H1 (cell line): Measurements from ENCODE around the gene WNT9B. TPM values are rescaled to one million over a fixed set of nuclear protein-coding genes. Genes with fewer than 3 reads are reported as not detected.

Experiments used
- CTCF ChIA-PET: fragments of 300-600 bp; sonication (Branson Sonifier 250); formaldehyde crosslinking; loops from one replicate; lab custom pipeline; 2021; ENCODE audit not compliant: partially characterized antibody; lab: Charles Lee
- POLR2A ChIA-PET: fragments of 300-600 bp; sonication (Branson Sonifier 250); formaldehyde crosslinking; loops from one replicate; lab custom pipeline; 2021; ENCODE audit warnings: inconsistent platforms; ENCODE audit not compliant: partially characterized antibody; lab: Charles Lee
- DNase-seq, 2 experiments: peaks; one replicate each; pipeline versions ENCODE4 v3.0.0 to v3.0.0-alpha.2; 2010 to 2022; ENCODE audit warnings: low spot score in 2 of 2, low read depth in 1 of 2, mixed read lengths in 1 of 2
- FAIRE-seq: peaks from 2 replicates; lab custom pipeline; 2011; peaks lifted over from hg19 to GRCh38; lab: Jason Lieb, UNC
- H2AFZ ChIP-seq: 2 replicates; pipeline ENCODE4 v1.8.1; 2012; ENCODE audit warnings: low read length, inconsistent platforms
- H2AK5ac ChIP-seq: 2 replicates; pipeline ENCODE4 v1.6.1; 2013; ENCODE audit warnings: low read depth, low read length
- H2BK120ac ChIP-seq: replicated peaks from 2 replicates; pipeline ENCODE3; 2013; ENCODE audit warnings: low read depth, low read length, inconsistent platforms
- H2BK12ac ChIP-seq: 2 replicates; pipeline ENCODE4 v1.6.1; 2013; ENCODE audit warnings: low read depth, low read length
- H2BK15ac ChIP-seq: 2 replicates; pipeline ENCODE4 v1.6.1; 2013; ENCODE audit warnings: low read length
- H2BK20ac ChIP-seq: 2 replicates; pipeline ENCODE4 v1.6.1; 2013; ENCODE audit warnings: low read length
- H2BK5ac ChIP-seq: 2 replicates; pipeline ENCODE4 v1.6.1; 2013; ENCODE audit warnings: low read depth, low read length
- H3K14ac ChIP-seq: 2 replicates; pipeline ENCODE4 v1.6.1; 2013; ENCODE audit warnings: inconsistent platforms; ENCODE audit not compliant: insufficient read length
- H3K18ac ChIP-seq: 2 replicates; pipeline ENCODE4 v1.6.1; 2013; ENCODE audit warnings: low read length; ENCODE audit errors: extremely low read depth
- H3K23ac ChIP-seq: 2 replicates; pipeline ENCODE4 v1.6.1; 2013; ENCODE audit warnings: inconsistent platforms; ENCODE audit not compliant: insufficient read length
- H3K23me2 ChIP-seq: 2 replicates; pipeline ENCODE4 v1.6.1; 2013; ENCODE audit warnings: low read depth, low read length
- H3K27ac ChIP-seq: 2 replicates; pipeline ENCODE4 v1.6.1; 2011; ENCODE audit warnings: low read depth, low read length, inconsistent platforms
- H3K27me3 ChIP-seq, 4 experiments: replicated peaks in 1 of 4; 1 replicate in 1 of 4; 2 replicates in 3 of 4; pipeline versions ENCODE4 v1.6.1 to v1.8.1; 2011 to 2013; ENCODE audit warnings: low read length in 3 of 4, mild to moderate bottlenecking in 3 of 4, inconsistent platforms in 2 of 4, mixed read lengths in 2 of 4, moderate library complexity in 1 of 4; ENCODE audit not compliant: control insufficient read depth in 3 of 4, insufficient read depth in 3 of 4; ENCODE audit errors: extremely low read depth in 1 of 4
- H3K36me3 ChIP-seq, 4 experiments: 2 replicates each; pipeline versions ENCODE4 v1.6.1 to v1.8.1; 2011 to 2013; ENCODE audit warnings: mild to moderate bottlenecking in 4 of 4, low read length in 3 of 4, moderate library complexity in 2 of 4, control low read depth in 1 of 4, inconsistent platforms in 1 of 4; ENCODE audit not compliant: insufficient read depth in 4 of 4, control insufficient read depth in 2 of 4
- H3K4ac ChIP-seq: replicated peaks from 2 replicates; pipeline ENCODE3; 2013; ENCODE audit warnings: low read length, low read depth, mixed read lengths, inconsistent platforms; ENCODE audit not compliant: insufficient read length
- H3K4me1 ChIP-seq, 4 experiments: replicated peaks in 1 of 4; 1 replicate in 1 of 4; 2 replicates in 3 of 4; pipeline versions ENCODE4 v1.6.1 to v1.8.1; 2011 to 2013; ENCODE audit warnings: low read length in 3 of 4, inconsistent platforms in 2 of 4, mixed read lengths in 1 of 4; ENCODE audit not compliant: insufficient read depth in 4 of 4, control insufficient read depth in 3 of 4
- H3K4me2 ChIP-seq, 2 experiments: 2 replicates each; pipeline versions ENCODE4 v1.6.1 to v1.8.1; 2011 to 2013; ENCODE audit warnings: low read depth in 2 of 2, low read length in 2 of 2, control low read depth in 1 of 2, inconsistent platforms in 1 of 2, mild to moderate bottlenecking in 1 of 2; ENCODE audit not compliant: insufficient read depth in 1 of 2
- H3K4me3 ChIP-seq, 4 experiments: fragments of 200-600, 300-600 bp in 1 of 4; sonication (generic), shearing (Covaris generic), sonication (Bioruptor Twin) in 1 of 4; 2 replicates each; pipeline versions ENCODE4 v1.5.1 to v1.8.1; 2011 to 2016; ENCODE audit warnings: low read length in 4 of 4, low read depth in 3 of 4, control low read depth in 2 of 4, inconsistent platforms in 2 of 4, mild to moderate bottlenecking in 2 of 4, mixed read lengths in 1 of 4, moderate library complexity in 1 of 4; ENCODE audit not compliant: insufficient read depth in 2 of 4; ENCODE audit errors: extremely low read depth in 1 of 4
- H3K56ac ChIP-seq: replicated peaks from 2 replicates; pipeline ENCODE3; 2013; ENCODE audit warnings: low read depth, mild to moderate bottlenecking, mixed read lengths, low read length, inconsistent platforms; ENCODE audit not compliant: insufficient read length
- H3K79me1 ChIP-seq: 2 replicates; pipeline ENCODE4 v1.6.1; 2013; ENCODE audit warnings: low read depth, low read length, control low read depth
- H3K79me2 ChIP-seq, 2 experiments: 2 replicates each; pipeline versions ENCODE4 v1.6.1 to v1.8.1; 2012 to 2013; ENCODE audit warnings: low read length in 2 of 2, mild to moderate bottlenecking in 2 of 2, inconsistent platforms in 1 of 2; ENCODE audit not compliant: insufficient read depth in 2 of 2, control insufficient read depth in 1 of 2
- H3K9ac ChIP-seq, 4 experiments: replicated peaks in 1 of 4; 1 replicate in 1 of 4; 2 replicates in 3 of 4; pipeline versions ENCODE4 v1.6.1 to v1.8.1; 2011 to 2013; ENCODE audit warnings: low read depth in 3 of 4, low read length in 3 of 4, control low read depth in 2 of 4, mild to moderate bottlenecking in 2 of 4, moderate library complexity in 2 of 4, inconsistent platforms in 1 of 4; ENCODE audit errors: extremely low read depth in 1 of 4
- H3K9me3 ChIP-seq, 2 experiments: 2 replicates each; pipeline versions ENCODE4 v1.6.1 to v1.8.1; 2012 to 2013; ENCODE audit warnings: mild to moderate bottlenecking in 2 of 2, moderate library complexity in 2 of 2, control low read depth in 1 of 2, inconsistent platforms in 1 of 2, low read depth in 1 of 2, low read length in 1 of 2, mixed read lengths in 1 of 2; ENCODE audit not compliant: insufficient read depth in 2 of 2
- H4K20me1 ChIP-seq, 2 experiments: replicated peaks in 1 of 2; 2 replicates each; pipeline versions ENCODE3 to v1.8.1; 2011 to 2013; ENCODE audit warnings: inconsistent platforms in 2 of 2, low read length in 2 of 2, mild to moderate bottlenecking in 1 of 2; ENCODE audit not compliant: insufficient read depth in 2 of 2, control insufficient read depth in 1 of 2
- H4K5ac ChIP-seq: 2 replicates; pipeline ENCODE4 v1.6.1; 2013; ENCODE audit warnings: low read length, low read depth, mixed read lengths, inconsistent platforms; ENCODE audit not compliant: insufficient read length
- H4K8ac ChIP-seq: 2 replicates; pipeline ENCODE4 v1.8.0; 2013; ENCODE audit warnings: mild to moderate bottlenecking, moderate library complexity, low read length, inconsistent platforms; ENCODE audit not compliant: insufficient read depth; ENCODE audit errors: extremely low read depth
- H4K91ac ChIP-seq: replicated peaks from 2 replicates; pipeline ENCODE3; 2013; ENCODE audit warnings: low read length, mixed read lengths, inconsistent platforms; ENCODE audit not compliant: insufficient read length
- BCL11A ChIP-seq, 2 experiments: IDR thresholded peaks; one replicate each; pipeline ENCODE4 v1.6.1; 2011; ENCODE audit warnings: low read depth in 2 of 2, low read length in 2 of 2, mild to moderate bottlenecking in 2 of 2
- CBX5 ChIP-seq: fragments of 300-800, 300-1000 bp; sonication (generic); IDR thresholded peaks from 2 replicates; pipeline ENCODE4 v1.7.1; 2016; ENCODE audit warnings: antibody characterized with exemption, low read length, low read depth
- JUND ChIP-seq: IDR thresholded peaks from 2 replicates; pipeline ENCODE4 v1.6.1; 2011; ENCODE audit warnings: mild to moderate bottlenecking, improper control_type of control experiment, low read length
- KDM1A ChIP-seq: fragments of 200-600, 300-600 bp; sonication (generic); IDR thresholded peaks from 2 replicates; pipeline ENCODE4 v1.7.1; 2016; ENCODE audit warnings: mild to moderate bottlenecking, low read length, borderline replicate concordance
- NRF1 ChIP-seq: IDR thresholded peaks from 2 replicates; pipeline ENCODE4 v1.6.1; 2011; ENCODE audit warnings: mild to moderate bottlenecking, low read depth, low read length, improper control_type of control experiment
- POLR2A ChIP-seq, 2 experiments: IDR thresholded peaks; 1 replicate in 1 of 2; 2 replicates in 1 of 2; pipeline ENCODE4 v1.6.1; 2011; ENCODE audit warnings: low read depth in 2 of 2, low read length in 2 of 2, mild to moderate bottlenecking in 2 of 2; ENCODE audit errors: control extremely low read depth in 1 of 2
- RNF2 ChIP-seq: fragments of 200-900, 300-1000 bp; sonication (generic); IDR thresholded peaks from 2 replicates; pipeline ENCODE4 v1.7.1; 2016; ENCODE audit warnings: borderline replicate concordance, low read depth, mild to moderate bottlenecking, antibody characterized with exemption, low read length; ENCODE audit not compliant: poor library complexity, severe bottlenecking; ENCODE audit errors: missing control alignments
- SIX5 ChIP-seq: IDR thresholded peaks from 2 replicates; pipeline ENCODE4 v1.6.1; 2011; ENCODE audit warnings: mild to moderate bottlenecking, low read depth, low read length
- WGBS, 2 experiments: shearing (Covaris generic) in 1 of 2; methylation state at CpG; one replicate each; pipeline versions ENCODE4 v1.1.6 to v1.1.7; 2013 to 2015; ENCODE audit warnings: low lambda C conversion rate in 2 of 2, mixed read lengths in 2 of 2, inconsistent platforms in 1 of 2, low coverage in 1 of 2, missing lambda C conversion rate in 1 of 2; ENCODE audit not compliant: insufficient replicate concordance in 2 of 2, insufficient coverage in 1 of 2, insufficient read length in 1 of 2; ENCODE audit errors: extremely low coverage in 1 of 2, missing lambda C conversion rate in 1 of 2; 5-methylcytosine and 5-hydroxymethylcytosine counted together
- polyA plus RNA-seq, 7 experiments: library from polyadenylated mRNA; depleted of rRNA in 3 of 7; stranded (reverse) in 5 of 7; unstranded in 2 of 7; fragments of >200 nt in 5 of 7; fragments of 200-250 nt in 2 of 7; gene quantifications; 1 replicate in 5 of 7; 2 replicates in 1 of 7; 4 replicates in 1 of 7; pipeline versions ENCODE4 v1.2.1 to v1.2.3, GENCODE V29; 2011 to 2013; ENCODE audit warnings: missing spikeins in 2 of 7, mixed read lengths in 2 of 7
- total RNA-seq: library from RNA; stranded (reverse); fragmentation: NEBNext Ultra II Directional; extraction: Animal tissue kit (Norgen Biotek cat#: 25700); gene quantifications from 2 replicates; pipeline ENCODE4 v1.2.1, GENCODE V29; 2021

The WNT9B gene
- total and polyA plus RNA-seq, 2 of the 8 experiments (the other 6 are each of a cell fraction or from before 2014, with no cell fraction given): 0.21 TPM; not detected in 1

GRCh38 chr17:46805771-46806170, 45.6 kb upstream of the WNT9B start:
- no peak overlapping the region for H2BK15ac ChIP-seq
- no peak overlapping the region for H3K27ac ChIP-seq
- H3K4me3 ChIP-seq: no peak overlapping the region
- H3K9me3 ChIP-seq: no peaks in the 10 kb centered on the region
- no peak overlapping the region for H3K4ac ChIP-seq
- H3K79me1 ChIP-seq: no peaks in the 10 kb centered on the region
- no peak overlapping the region for H4K8ac ChIP-seq
- H3K27me3 ChIP-seq: no peaks in the 10 kb centered on the region
- FAIRE-seq (no peak), DNase-seq (no peak)
- H2BK12ac ChIP-seq: no peak overlapping the region
- H4K20me1 ChIP-seq: no peaks in the 10 kb centered on the region
- 88% methylated on average over 6 of the region's 6 CpGs; no CpG with 5 or more reads in 1 of the 2 experiments for WGBS, 2 experiments
- POLR2A ChIA-PET: interaction anchor here (1.0 kb wide), 1 partner anchor 10 kb away, joined by 3 read pairs; no protein-coding TSS in a partner anchor
- TF ChIP-seq SIX5 (no peak), RNF2 (no peak), POLR2A (IDR thresholded peaks at IDR 0.05; ENCODE audit: control extremely low read depth in 1 of 2, low read depth in 2 of 2, low read length in 2 of 2) (no peak), JUND (no peak), BCL11A (IDR thresholded peaks at IDR 0.05; ENCODE audit: low read depth in 2 of 2, low read length in 2 of 2) (no peak), KDM1A (0 out of 2 replicates have a peak, but pooled peaks have one; percentile 31), CBX5 (no peak), NRF1 (no peak)
- H3K23ac ChIP-seq: no peak overlapping the region
- no peak overlapping the region for H4K5ac ChIP-seq
- no peak overlapping the region for H2BK120ac ChIP-seq
- no peak overlapping the region for H3K14ac ChIP-seq
- no peak overlapping the region for H4K91ac ChIP-seq
- H3K36me3 ChIP-seq: no peaks in the 10 kb centered on the region
- CTCF ChIA-PET: interaction anchor here (0.9 to 1.5 kb wide), 5 partner anchors 13 to 137 kb away, joined by 3 to 4 read pairs (median 3); no protein-coding TSS in a partner anchor
- H3K23me2 ChIP-seq: no peaks in the 10 kb centered on the region
- H2AK5ac ChIP-seq: no peak overlapping the region
- no peak overlapping the region for H2BK5ac ChIP-seq
- H3K18ac ChIP-seq: no peak overlapping the region
- no peaks in the 10 kb centered on the region for H3K79me2 ChIP-seq
- H3K4me1 ChIP-seq: peaks cover 0 to 6% (median 0%) of the 10 kb centered on the region in 4 experiments; a peak in 2 of 7 replicates
- no peak overlapping the region for H3K9ac ChIP-seq
- H2BK20ac ChIP-seq: no peak overlapping the region
- H3K4me2 ChIP-seq: no peak overlapping the region
- H2AFZ ChIP-seq: no peak overlapping the region
- no peak overlapping the region for H3K56ac ChIP-seq
